ENCODE measurements around the gene RPL35A. TPM values are rescaled to one million over a fixed set of nuclear protein-coding genes. Genes with fewer than 3 reads are reported as not detected.

RPL35A gene
- total and polyA plus RNA-seq, 2 experiments from 2014 or later, result 845 to 907 TPM

DNA sequence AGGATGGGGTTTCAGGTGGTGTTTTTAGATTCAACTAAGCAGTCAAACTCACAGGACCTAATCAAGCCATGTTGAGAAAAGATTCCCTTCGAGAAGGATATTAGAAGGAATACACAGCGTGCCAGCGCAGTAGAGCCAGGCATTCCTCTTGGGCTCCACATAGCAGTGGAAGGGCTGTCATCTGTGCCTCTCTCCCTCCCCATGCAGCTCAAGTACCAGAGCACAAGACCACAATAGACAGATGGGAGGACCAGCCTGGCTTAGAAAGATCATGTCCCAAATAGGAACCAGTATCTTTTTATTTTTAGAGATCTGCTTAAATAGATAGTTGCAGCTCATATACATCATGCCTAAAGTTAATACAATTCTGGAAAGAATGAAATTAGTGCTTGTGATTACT, 47.9 kb downstream of the RPL35A start:
- no peaks in the 10 kb centered on the region for H3K4me1 ChIP-seq (ENCODE audit: low read depth)
- no peaks in the 10 kb centered on the region for H3K9me3 ChIP-seq (ENCODE audit: low read depth)
- H3K36me3 ChIP-seq, result no peaks in the 10 kb centered on the region
- no peak overlapping the region for H3K27ac ChIP-seq
- DNase-seq (ENCODE audit: low read depth in 1 of 2, low spot score in 1 of 2), result no peak
- no peaks in the 10 kb centered on the region for H3K27me3 ChIP-seq
- TF ChIP-seq, protein P1, sequence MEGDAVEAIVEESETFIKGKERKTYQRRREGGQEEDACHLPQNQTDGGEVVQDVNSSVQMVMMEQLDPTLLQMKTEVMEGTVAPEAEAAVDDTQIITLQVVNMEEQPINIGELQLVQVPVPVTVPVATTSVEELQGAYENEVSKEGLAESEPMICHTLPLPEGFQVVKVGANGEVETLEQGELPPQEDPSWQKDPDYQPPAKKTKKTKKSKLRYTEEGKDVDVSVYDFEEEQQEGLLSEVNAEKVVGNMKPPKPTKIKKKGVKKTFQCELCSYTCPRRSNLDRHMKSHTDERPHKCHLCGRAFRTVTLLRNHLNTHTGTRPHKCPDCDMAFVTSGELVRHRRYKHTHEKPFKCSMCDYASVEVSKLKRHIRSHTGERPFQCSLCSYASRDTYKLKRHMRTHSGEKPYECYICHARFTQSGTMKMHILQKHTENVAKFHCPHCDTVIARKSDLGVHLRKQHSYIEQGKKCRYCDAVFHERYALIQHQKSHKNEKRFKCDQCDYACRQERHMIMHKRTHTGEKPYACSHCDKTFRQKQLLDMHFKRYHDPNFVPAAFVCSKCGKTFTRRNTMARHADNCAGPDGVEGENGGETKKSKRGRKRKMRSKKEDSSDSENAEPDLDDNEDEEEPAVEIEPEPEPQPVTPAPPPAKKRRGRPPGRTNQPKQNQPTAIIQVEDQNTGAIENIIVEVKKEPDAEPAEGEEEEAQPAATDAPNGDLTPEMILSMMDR (IDR thresholded peaks at IDR 0.05; ENCODE audit: low read depth, low read length), result no peak
- H3K4me3 ChIP-seq, result no peak overlapping the region

Other genes starting within 250 kb of the RPL35A start
- 32.2 and 46.2 TPM in 2 replicates for gene RUBCN, start 213.3 kb upstream of the RPL35A start, total RNA-seq
- 15.4 and 17.4 TPM in 2 replicates for gene RUBCN, start 213.3 kb upstream of the RPL35A start, polyA plus RNA-seq
- gene FYTTD1, start 200.3 kb upstream of the RPL35A start, total RNA-seq, result 24.3 and 46.8 TPM in 2 replicates
- 62.8 and 65.9 TPM in 2 replicates for gene FYTTD1, start 200.3 kb upstream of the RPL35A start, polyA plus RNA-seq
- gene LRCH3, start 158.9 kb upstream of the RPL35A start, total RNA-seq, result 25.1 and 38.9 TPM in 2 replicates
- gene LRCH3, start 158.9 kb upstream of the RPL35A start, polyA plus RNA-seq, result 34.0 and 36.7 TPM in 2 replicates
- 3.9 and 7.7 TPM in 2 replicates for gene LMLN, start 10.0 kb downstream of the RPL35A start, total RNA-seq
- gene LMLN, start 10.0 kb downstream of the RPL35A start, polyA plus RNA-seq, result 4.9 and 7.5 TPM in 2 replicates

All from cardiac muscle cell (in vitro differentiated cells and primary cell).